Liver (tissue), 9 donors: Measurements from ENCODE around the gene DIS3L2. TPM values are rescaled to one million over a fixed set of nuclear protein-coding genes. Genes with fewer than 3 reads are reported as not detected.

Source experiments
- DNase-seq: peaks from one replicate; pipeline ENCODE4 v3.0.0-alpha.2; 2017; ENCODE audit warnings: low spot score
- H3K27ac ChIP-seq, 2 donors: one replicate each; pipeline ENCODE4 v1.7.0; 2013; ENCODE audit warnings: inconsistent platforms in 2 of 2, low read length in 2 of 2, control low read depth in 1 of 2, low read depth in 1 of 2, mild to moderate bottlenecking in 1 of 2
- H3K27me3 ChIP-seq, 4 donors: one replicate each; pipeline versions ENCODE4 v1.6.1 to v1.7.0; 2013; ENCODE audit warnings: low read length in 3 of 4, inconsistent platforms in 1 of 4, mild to moderate bottlenecking in 1 of 4, moderate library complexity in 1 of 4; ENCODE audit not compliant: control insufficient read depth in 4 of 4, insufficient read depth in 4 of 4
- H3K36me3 ChIP-seq, 4 donors: one replicate each; pipeline versions ENCODE4 v1.6.1 to v1.7.0; 2013; ENCODE audit warnings: low read length in 3 of 4, mild to moderate bottlenecking in 3 of 4, low read depth in 1 of 4, moderate library complexity in 1 of 4; ENCODE audit not compliant: control insufficient read depth in 4 of 4, insufficient read depth in 3 of 4
- H3K4me1 ChIP-seq, 4 donors: one replicate each; pipeline versions ENCODE4 v1.6.1 to v1.7.0; 2013; ENCODE audit warnings: low read length in 3 of 4, mild to moderate bottlenecking in 3 of 4, moderate library complexity in 1 of 4; ENCODE audit not compliant: control insufficient read depth in 4 of 4, insufficient read depth in 4 of 4
- H3K4me3 ChIP-seq, 3 donors: one replicate each; pipeline versions ENCODE4 v1.6.1 to v1.7.0; 2013; ENCODE audit warnings: low read length in 3 of 3, control low read depth in 1 of 3, low read depth in 1 of 3, mild to moderate bottlenecking in 1 of 3
- H3K9ac ChIP-seq, 2 donors: one replicate each; pipeline ENCODE4 v1.7.0; 2013; ENCODE audit warnings: low read length in 2 of 2, mild to moderate bottlenecking in 2 of 2, moderate library complexity in 2 of 2, control low read depth in 1 of 2, low read depth in 1 of 2
- H3K9me3 ChIP-seq, 4 donors: one replicate each; pipeline versions ENCODE4 v1.6.1 to v1.7.0; 2013; ENCODE audit warnings: low read length in 3 of 4; ENCODE audit not compliant: control insufficient read depth in 4 of 4
- CTCF ChIP-seq: fragments of 150-350 bp; IDR thresholded peaks from 2 replicates; pipeline ENCODE4 v1.5.1; 2017; ENCODE audit warnings: improper control_type of control experiment, low read depth, low read length; ENCODE audit not compliant: missing input control
- EGR1 ChIP-seq, 2 donors: IDR thresholded peaks; 2 replicates each; pipeline ENCODE4 v1.6.1; 2016 to 2018; ENCODE audit warnings: antibody characterized with exemption in 2 of 2, low read depth in 2 of 2
- FOXA2 ChIP-seq: IDR thresholded peaks from 2 replicates; pipeline ENCODE4 v1.6.1; 2016; ENCODE audit warnings: antibody characterized with exemption
- GABPA ChIP-seq, 2 donors: IDR thresholded peaks in 1 of 2; conservative IDR thresholded peaks in 1 of 2; 2 replicates each; pipeline ENCODE4 v1.6.1; 2016; ENCODE audit warnings: antibody characterized with exemption in 2 of 2, mild to moderate bottlenecking in 1 of 2, moderate library complexity in 1 of 2
- HNF4G ChIP-seq: IDR thresholded peaks from 2 replicates; pipeline ENCODE4 v1.6.1; 2016; ENCODE audit warnings: antibody characterized with exemption
- RAD21 ChIP-seq, 2 donors: IDR thresholded peaks; 2 replicates each; pipeline ENCODE4 v1.6.1; 2016; ENCODE audit warnings: antibody characterized with exemption in 2 of 2, mild to moderate bottlenecking in 2 of 2
- REST ChIP-seq: IDR thresholded peaks from 2 replicates; pipeline ENCODE4 v1.6.1; 2016; ENCODE audit warnings: antibody characterized with exemption, mild to moderate bottlenecking
- RXRA ChIP-seq, 2 donors: IDR thresholded peaks; 2 replicates each; pipeline ENCODE4 v1.6.1; 2017 to 2018; ENCODE audit warnings: antibody characterized with exemption in 2 of 2, mild to moderate bottlenecking in 1 of 2
- TAF1 ChIP-seq: conservative IDR thresholded peaks from 2 replicates; pipeline ENCODE4 v1.6.1; 2016; ENCODE audit warnings: antibody characterized with exemption, mild to moderate bottlenecking
- YY1 ChIP-seq: IDR thresholded peaks from 2 replicates; pipeline ENCODE4 v1.6.1; 2016; ENCODE audit warnings: antibody characterized with exemption, mild to moderate bottlenecking
- ZBTB33 ChIP-seq: IDR thresholded peaks from 2 replicates; pipeline ENCODE4 v1.6.1; 2016; ENCODE audit warnings: antibody characterized with exemption
- WGBS: extraction: QIAGEN DNeasy Blood & Tissue Kit; methylation state at CpG from one replicate; pipeline ENCODE4 v1.1.7; 2013; 5-methylcytosine and 5-hydroxymethylcytosine counted together
- polyA plus RNA-seq, 2 donors: library from polyadenylated mRNA; stranded (reverse) in 1 of 2; unstranded in 1 of 2; fragments of 200-250 nt in 1 of 2; fragments of >200 nt in 1 of 2; fragmentation: Nextera tagmentation in 1 of 2; extraction: Ambion mirVana in 1 of 2; gene quantifications; one replicate each; pipeline versions ENCODE4 v1.2.1 to v1.2.3, GENCODE V29; 2013 to 2015
- total RNA-seq, 2 donors: library from RNA; depleted of rRNA; stranded (reverse); fragments of >200 nt; gene quantifications; one replicate each; pipeline ENCODE4 v1.2.3, GENCODE V29; 2014
- TF ChIP-seq, protein P1 (sequence below): IDR thresholded peaks from 2 replicates; pipeline ENCODE4 v1.6.1; 2016; ENCODE audit warnings: antibody characterized with exemption
- donor health status: healthy.
- donor health status: healthy.
- donor health status: healthy.
- donor health status: healthy.
- donor health status: healthy.

Gene DIS3L2
- total and polyA plus RNA-seq, 4 donors = 5.7 to 21.5 (median 8.8) TPM

DNA sequence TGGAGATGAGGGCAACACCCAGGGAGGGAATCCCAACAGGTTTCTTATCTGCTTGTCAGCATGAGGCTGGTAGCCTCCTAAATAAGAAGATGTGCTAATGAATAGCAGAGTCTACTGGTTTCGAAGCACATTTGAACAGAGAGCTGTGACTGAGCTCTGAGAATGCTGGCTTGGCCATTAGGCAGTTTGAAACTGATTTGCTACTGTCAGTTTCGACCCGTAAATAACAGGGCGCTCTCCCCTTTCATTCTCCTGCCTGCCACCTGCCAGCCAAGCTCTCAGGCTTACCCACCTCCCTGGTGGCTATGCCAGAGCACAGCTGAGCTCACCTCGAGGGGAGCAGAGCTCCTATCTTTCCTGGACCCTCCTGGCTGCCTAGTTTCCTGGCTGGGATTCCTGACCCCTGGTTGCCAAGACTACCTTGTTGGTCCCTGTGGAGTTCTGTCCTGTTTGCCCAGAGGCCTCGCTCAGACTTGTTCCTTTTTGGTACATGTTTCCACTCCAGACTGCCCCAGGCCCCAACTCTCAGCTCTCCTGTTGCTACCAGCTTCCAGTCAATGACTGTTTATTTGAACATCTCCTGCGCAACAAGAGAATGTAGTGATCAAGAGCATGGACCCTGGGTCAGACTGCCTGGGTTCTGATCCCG, 314.7 kb downstream of the DIS3L2 start:
- Histone ChIP-seq H3K9ac (no peak overlapping the region), H3K4me3 (no peak overlapping the region), H3K27me3 (no peaks in the 10 kb centered on the region), H3K27ac (no peak overlapping the region), H3K4me1 (no peaks in the 10 kb centered on the region), H3K9me3 (peaks cover 0 to 1% (median 0%) of the 10 kb centered on the region in 4 donors), H3K36me3 (peaks cover 0 to 12% (median 5%) of the 10 kb centered on the region in 4 donors)
- DNase-seq = no peak
- TF ChIP-seq GABPA (IDR thresholded peaks at IDR 0.05 in 1 of 2, conservative IDR thresholded peaks at IDR 0.05 in 1 of 2) (no peak), FOXA2 (no peak), EGR1 (IDR thresholded peaks at IDR 0.05; ENCODE audit: low read depth in 2 of 2) (no peak), ZBTB33 (no peak), TAF1 (no peak), YY1 (no peak), REST (no peak)
- TF ChIP-seq, protein P1, sequence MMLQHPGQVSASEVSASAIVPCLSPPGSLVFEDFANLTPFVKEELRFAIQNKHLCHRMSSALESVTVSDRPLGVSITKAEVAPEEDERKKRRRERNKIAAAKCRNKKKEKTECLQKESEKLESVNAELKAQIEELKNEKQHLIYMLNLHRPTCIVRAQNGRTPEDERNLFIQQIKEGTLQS = no peak
- 86% methylated on average over 8 of the region's 8 CpGs for WGBS

- Histone ChIP-seq H3K36me3 (peaks cover 0 to 11% (median 5%) of the 10 kb centered on the region in 4 donors), H3K27ac (no peak overlapping the region), H3K4me3 (no peak overlapping the region), H3K9me3 (peaks cover 0 to 1% (median 0%) of the 10 kb centered on the region in 4 donors), H3K4me1 (no peaks in the 10 kb centered on the region), H3K9ac (no peak overlapping the region), H3K27me3 (no peaks in the 10 kb centered on the region)
- WGBS = 85% methylated on average over 8 of the region's 8 CpGs
- TF ChIP-seq CTCF (no peak), RAD21 (IDR thresholded peaks at IDR 0.05) (no peak), GABPA (IDR thresholded peaks at IDR 0.05 in 1 of 2, conservative IDR thresholded peaks at IDR 0.05 in 1 of 2) (no peak), HNF4G (no peak), RXRA (IDR thresholded peaks at IDR 0.05) (no peak)
- no peak for DNase-seq
Observed at GRCh38 chr2:232276733-232277313, 315.3 kb downstream of the DIS3L2 start.
